CD4-positive, alpha-beta T cell (primary cell): Measurements from ENCODE around the gene IFT57. TPM values are rescaled to one million over a fixed set of nuclear protein-coding genes. Genes with fewer than 3 reads are reported as not detected.

ENCODE experiments used
- ATAC-seq: fragments of 200-7000 bp; cut with Tn5 transposase; one replicate; pipeline ENCODE4 v1.10.0; 2022; ENCODE audit warnings: mild to moderate bottlenecking; ENCODE audit not compliant: poor library complexity
- CTCF ChIA-PET: fragments of 350-600 bp; sonication (Branson Sonifier 250); formaldehyde crosslinking; loops from one replicate; lab custom pipeline; 2021; ENCODE audit warnings: antibody characterized with exemption, inconsistent platforms; lab: Charles Lee
- POLR2A ChIA-PET: fragments of 350-600 bp; sonication (Branson Sonifier 250); formaldehyde crosslinking; loops from one replicate; lab custom pipeline; 2021; ENCODE audit warnings: antibody characterized with exemption, inconsistent platforms; lab: Charles Lee
- DNase-seq, 14 experiments: peaks; one replicate each; pipeline ENCODE4 v3.0.0-alpha.2; 2013 to 2020; ENCODE audit warnings: mixed read lengths in 2 of 14
- H3K27ac ChIP-seq, 2 donors: one replicate each; pipeline versions ENCODE4 v1.5.1 to v1.7.0; 2013; ENCODE audit warnings: low read length in 2 of 2, low read depth in 1 of 2, mild to moderate bottlenecking in 1 of 2
- H3K27me3 ChIP-seq, 2 experiments: 1 replicate in 1 of 2; 2 replicates in 1 of 2; pipeline versions ENCODE4 v1.6.1 to v1.7.0; 2013; ENCODE audit warnings: low read length in 2 of 2, control low read depth in 1 of 2, mild to moderate bottlenecking in 1 of 2, moderate library complexity in 1 of 2; ENCODE audit not compliant: insufficient read depth in 2 of 2, control insufficient read depth in 1 of 2
- H3K36me3 ChIP-seq: one replicate; pipeline ENCODE4 v1.6.1; 2013; ENCODE audit warnings: low read length, control low read depth; ENCODE audit not compliant: insufficient read depth
- H3K4me1 ChIP-seq: one replicate; pipeline ENCODE4 v1.6.1; 2013; ENCODE audit warnings: low read length, control low read depth; ENCODE audit not compliant: insufficient read depth
- H3K4me3 ChIP-seq: one replicate; pipeline ENCODE4 v1.5.1; 2013; ENCODE audit warnings: mild to moderate bottlenecking, low read length, moderate library complexity
- H3K9me3 ChIP-seq, 2 experiments: 1 replicate in 1 of 2; 2 replicates in 1 of 2; pipeline versions ENCODE4 v1.6.1 to v1.7.0; 2013; ENCODE audit warnings: low read length in 2 of 2, mild to moderate bottlenecking in 2 of 2, control low read depth in 1 of 2, moderate library complexity in 1 of 2; ENCODE audit not compliant: control insufficient read depth in 1 of 2, insufficient read depth in 1 of 2
- H3K27ac Mint-ChIP-seq: one replicate; pipeline ENCODE4 v1.8.0; 2020; ENCODE audit warnings: mixed read lengths
- H3K27me3 Mint-ChIP-seq: one replicate; pipeline ENCODE4 v1.8.0; 2021; ENCODE audit warnings: mixed read lengths
- H3K36me3 Mint-ChIP-seq: one replicate; pipeline ENCODE4 v1.8.0; 2021; ENCODE audit warnings: low read depth, mixed read lengths
- H3K4me1 Mint-ChIP-seq: one replicate; pipeline ENCODE4 v1.8.0; 2021; ENCODE audit warnings: low read depth, mixed read lengths
- H3K4me3 Mint-ChIP-seq: one replicate; pipeline ENCODE4 v1.8.0; 2020; ENCODE audit warnings: mild to moderate bottlenecking, mixed read lengths
- H3K9me3 Mint-ChIP-seq: one replicate; pipeline ENCODE4 v1.8.0; 2020; ENCODE audit warnings: mixed read lengths
- intact Hi-C, 2 experiments: fragments of 100-400 bp; cut with DNase I in 1 of 2; cut with micrococcal nuclease in 1 of 2; formaldehyde crosslinking; loops; one replicate each; pipeline versions ENCODE4 v1.15.1 to v1.9.0; 2023 to 2025; cut with DNase I, micrococcal nuclease
- total RNA-seq, 174 experiments: library from RNA in 2 of 174; stranded (reverse) in 2 of 174; gene quantifications; one replicate each; pipeline ENCODE4 v1.2.3 and lab custom pipeline; 2021 to 2026
- TF ChIP-seq, protein P1 (sequence below): fragments of 200-600 bp; IDR thresholded peaks from one replicate; pipeline ENCODE4 v1.8.0; 2022; ENCODE audit warnings: antibody characterized with exemption, mild to moderate bottlenecking

IFT57 gene
- total RNA-seq, 2 experiments from 2014 or later = 56.6 to 58.6 TPM

- ChIA-PET CTCF (no interaction called here), POLR2A (interaction anchor here (0.7 kb wide), 1 partner anchor 352 kb away, joined by 3 read pairs; no protein-coding TSS in a partner anchor)
- Mint-ChIP-seq H3K27me3 (no peaks in the 10 kb centered on the region), H3K9me3 (no peaks in the 10 kb centered on the region), H3K4me1 (peaks cover 8% of the 10 kb centered on the region), H3K36me3 (peaks cover 24% of the 10 kb centered on the region), H3K4me3 (no peak overlapping the region), H3K27ac (no peak overlapping the region)
- Histone ChIP-seq H3K4me1 (no peaks in the 10 kb centered on the region), H3K27me3 (no peaks in the 10 kb centered on the region), H3K9me3 (no peaks in the 10 kb centered on the region), H3K4me3 (no peak overlapping the region), H3K27ac (no peak overlapping the region), H3K36me3 (peaks cover 8% of the 10 kb centered on the region)
- intact Hi-C loops = no loop called here
- TF ChIP-seq, protein P1, sequence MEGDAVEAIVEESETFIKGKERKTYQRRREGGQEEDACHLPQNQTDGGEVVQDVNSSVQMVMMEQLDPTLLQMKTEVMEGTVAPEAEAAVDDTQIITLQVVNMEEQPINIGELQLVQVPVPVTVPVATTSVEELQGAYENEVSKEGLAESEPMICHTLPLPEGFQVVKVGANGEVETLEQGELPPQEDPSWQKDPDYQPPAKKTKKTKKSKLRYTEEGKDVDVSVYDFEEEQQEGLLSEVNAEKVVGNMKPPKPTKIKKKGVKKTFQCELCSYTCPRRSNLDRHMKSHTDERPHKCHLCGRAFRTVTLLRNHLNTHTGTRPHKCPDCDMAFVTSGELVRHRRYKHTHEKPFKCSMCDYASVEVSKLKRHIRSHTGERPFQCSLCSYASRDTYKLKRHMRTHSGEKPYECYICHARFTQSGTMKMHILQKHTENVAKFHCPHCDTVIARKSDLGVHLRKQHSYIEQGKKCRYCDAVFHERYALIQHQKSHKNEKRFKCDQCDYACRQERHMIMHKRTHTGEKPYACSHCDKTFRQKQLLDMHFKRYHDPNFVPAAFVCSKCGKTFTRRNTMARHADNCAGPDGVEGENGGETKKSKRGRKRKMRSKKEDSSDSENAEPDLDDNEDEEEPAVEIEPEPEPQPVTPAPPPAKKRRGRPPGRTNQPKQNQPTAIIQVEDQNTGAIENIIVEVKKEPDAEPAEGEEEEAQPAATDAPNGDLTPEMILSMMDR = no peak
- DNase-seq (no peak), ATAC-seq (no peak)
These were observed 62.4 kb downstream of the IFT57 start for GRCh38 chr3:108159865-108160264.

DNA sequence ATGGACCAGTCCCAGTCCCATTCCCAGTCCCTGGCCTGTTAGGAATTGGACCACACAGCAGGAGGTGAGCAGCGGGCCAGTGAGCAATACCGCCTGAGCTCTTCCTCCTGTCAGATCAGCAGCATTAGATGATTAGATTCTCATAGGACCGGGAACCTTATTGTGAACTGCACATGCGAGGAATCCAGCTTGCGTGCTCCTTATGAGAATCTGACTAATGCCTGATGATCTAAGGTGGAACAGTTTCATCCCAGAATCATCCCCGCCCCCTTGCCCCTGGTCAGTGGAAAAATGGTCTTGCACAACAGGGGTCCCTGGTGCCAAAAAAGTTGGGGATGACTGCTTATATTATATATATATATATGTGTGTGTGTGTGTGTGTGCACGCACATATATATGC, 63.1 kb downstream of the IFT57 start:
- ChIA-PET POLR2A (no interaction called here), CTCF (no interaction called here)
- TF ChIP-seq, protein P1 = no peak
- Mint-ChIP-seq H3K27ac (no peak overlapping the region), H3K4me3 (no peak overlapping the region), H3K4me1 (peaks cover 9% of the 10 kb centered on the region), H3K9me3 (no peaks in the 10 kb centered on the region), H3K36me3 (peaks cover 21% of the 10 kb centered on the region), H3K27me3 (no peaks in the 10 kb centered on the region)
- ATAC-seq = no peak
- intact Hi-C loops = no loop called here
- no peaks in the 10 kb centered on the region for H3K4me1 ChIP-seq
- no peak for DNase-seq
- no peak overlapping the region for H3K4me3 ChIP-seq
- H3K27ac ChIP-seq = no peak overlapping the region
- H3K27me3 ChIP-seq = no peaks in the 10 kb centered on the region
- peaks cover 8% of the 10 kb centered on the region for H3K36me3 ChIP-seq
- H3K9me3 ChIP-seq = no peaks in the 10 kb centered on the region

- DNase-seq = no peak
- H3K4me1 Mint-ChIP-seq = peaks cover 17% of the 10 kb centered on the region
- intact Hi-C loops = no loop called here
- H3K27me3 Mint-ChIP-seq = no peaks in the 10 kb centered on the region
- no peak overlapping the region for H3K4me3 Mint-ChIP-seq
- TF ChIP-seq, protein P1 = no peak
- no peak for ATAC-seq
- H3K9me3 Mint-ChIP-seq = no peaks in the 10 kb centered on the region
- Histone ChIP-seq H3K4me1 (peaks cover 3% of the 10 kb centered on the region), H3K27me3 (no peaks in the 10 kb centered on the region), H3K4me3 (no peak overlapping the region), H3K36me3 (peaks cover 8% of the 10 kb centered on the region), H3K27ac (no peak overlapping the region), H3K9me3 (no peaks in the 10 kb centered on the region)
- CTCF ChIA-PET = no interaction called here
- no peak overlapping the region for H3K27ac Mint-ChIP-seq
- H3K36me3 Mint-ChIP-seq = peaks cover 21% of the 10 kb centered on the region
- POLR2A ChIA-PET = no interaction called here
These were observed 64.0 kb downstream of the IFT57 start for GRCh38 chr3:108158251-108158650.
